HG03469 (cell line): ENCODE data around the gene NBAS.
"Not testable (repeated sequence)": the region's sequence is repeated elsewhere in the genome, so short reads cannot be mapped to it uniquely, and the experiment has no call there.

Experiments
- ATAC-seq: cut with Tn5 transposase; IDR thresholded peaks from one replicate; pipeline ENCODE4 v1.9.1; 2021; ENCODE audit warnings: mild to moderate bottlenecking, moderate library complexity, moderate number of reproducible peaks; ENCODE audit not compliant: unreplicated experiment

The NBAS gene

GRCh38 chr2:15325296-15325695 is 235.8 kb downstream of the NBAS start:
- no peak for ATAC-seq

- no peak for ATAC-seq
Observed at GRCh38 chr2:15323227-15323626, 237.9 kb downstream of the NBAS start.

- ATAC-seq: not testable (repeated sequence)
Observed at GRCh38 chr2:15321481-15321880, 239.7 kb downstream of the NBAS start.

- no peak for ATAC-seq
Observed at GRCh38 chr2:15316370-15316814, 244.7 kb downstream of the NBAS start.

GRCh38 chr2:15315411-15315810 is 245.7 kb downstream of the NBAS start:
- ATAC-seq: no peak

GRCh38 chr2:15313657-15314056 is 247.5 kb downstream of the NBAS start:
- ATAC-seq: peak; percentile 67

- no peak for ATAC-seq
Observed at GRCh38 chr2:15311926-15312325, 249.2 kb downstream of the NBAS start.

GRCh38 chr2:15311201-15311907 is 249.8 kb downstream of the NBAS start:
- ATAC-seq: peak; percentile 59

GRCh38 chr2:15307526-15307925 is 253.6 kb downstream of the NBAS start:
- ATAC-seq: no peak

GRCh38 chr2:15306706-15307105 is 254.4 kb downstream of the NBAS start:
- no peak for ATAC-seq

GRCh38 chr2:15303874-15304273 is 257.3 kb downstream of the NBAS start:
- ATAC-seq: no peak

GRCh38 chr2:15302154-15302553 is 259.0 kb downstream of the NBAS start:
- no peak for ATAC-seq

GRCh38 chr2:15300624-15301573 is 260.2 kb downstream of the NBAS start:
- ATAC-seq: no peak

GRCh38 chr2:15299904-15300520 is 261.1 kb downstream of the NBAS start:
- no peak for ATAC-seq

GRCh38 chr2:15298770-15299169 is 262.4 kb downstream of the NBAS start:
- ATAC-seq: no peak

- peak; percentile 54 for ATAC-seq
Observed at GRCh38 chr2:15293262-15293937, 267.7 kb downstream of the NBAS start.

- ATAC-seq: no peak
Observed at GRCh38 chr2:15287447-15288184, 273.5 kb downstream of the NBAS start.

- no peak for ATAC-seq
Observed at GRCh38 chr2:15284614-15285013, 276.5 kb downstream of the NBAS start.

GRCh38 chr2:15281681-15282080 is 279.5 kb downstream of the NBAS start:
- no peak for ATAC-seq

GRCh38 chr2:15279201-15279876 is 281.8 kb downstream of the NBAS start:
- ATAC-seq: no peak
